Endodermal cell (in vitro differentiated cells): ENCODE measurements around the gene ATP6V0D1. TPM values are rescaled to one million over a fixed set of nuclear protein-coding genes. Genes with fewer than 3 reads are reported as not detected.
A peak's percentile ranks its signal among the peaks of the same experiment; 100 is the strongest.

Experiments
- DNase-seq: peaks from one replicate; pipeline ENCODE4 v3.0.0-alpha.2; 2017
- H3K27ac ChIP-seq: 2 replicates; pipeline ENCODE4 v1.5.1; 2013; ENCODE audit warnings: mild to moderate bottlenecking, low read depth, low read length, moderate library complexity
- H3K27me3 ChIP-seq: 2 replicates; pipeline ENCODE4 v1.6.1; 2013; ENCODE audit warnings: mild to moderate bottlenecking, low read length, moderate library complexity; ENCODE audit not compliant: insufficient read depth, control insufficient read depth, poor library complexity, severe bottlenecking
- H3K36me3 ChIP-seq: 2 replicates; pipeline ENCODE4 v1.7.0; 2013; ENCODE audit warnings: mild to moderate bottlenecking, low read length, moderate library complexity; ENCODE audit not compliant: control insufficient read depth, insufficient read depth
- H3K4me1 ChIP-seq: one replicate; pipeline ENCODE4 v1.7.0; 2013; ENCODE audit warnings: low read length; ENCODE audit not compliant: control insufficient read depth, insufficient read depth
- H3K4me3 ChIP-seq: 2 replicates; pipeline ENCODE4 v1.5.1; 2013; ENCODE audit warnings: mild to moderate bottlenecking, low read length, moderate library complexity
- H3K9ac ChIP-seq: 2 replicates; pipeline ENCODE4 v1.6.1; 2013; ENCODE audit warnings: mild to moderate bottlenecking, low read length, moderate library complexity; ENCODE audit not compliant: poor library complexity, severe bottlenecking; ENCODE audit errors: extremely low read depth
- H3K9me3 ChIP-seq: 2 replicates; pipeline ENCODE4 v1.6.1; 2013; ENCODE audit warnings: mild to moderate bottlenecking, low read length, moderate library complexity; ENCODE audit not compliant: control insufficient read depth
- H3K27ac Mint-ChIP-seq: 2 replicates; pipeline ENCODE4 v1.8.0; 2020; ENCODE audit warnings: mixed read lengths
- H3K27me3 Mint-ChIP-seq: 2 replicates; pipeline ENCODE4 v1.8.0; 2021; ENCODE audit warnings: mild to moderate bottlenecking, mixed read lengths; ENCODE audit not compliant: insufficient read depth
- H3K36me3 Mint-ChIP-seq: 2 replicates; pipeline ENCODE4 v1.8.0; 2020; ENCODE audit warnings: low read depth, mixed read lengths
- H3K4me1 Mint-ChIP-seq: 2 replicates; pipeline ENCODE4 v1.8.0; 2020; ENCODE audit warnings: mixed read lengths
- H3K4me3 Mint-ChIP-seq: 2 replicates; pipeline ENCODE4 v1.8.0; 2020; ENCODE audit warnings: mild to moderate bottlenecking, moderate library complexity, mixed read lengths
- H3K9me3 Mint-ChIP-seq: 2 replicates; pipeline ENCODE4 v1.8.0; 2020; ENCODE audit warnings: mild to moderate bottlenecking, mixed read lengths
- WGBS, 2 experiments: methylation state at CpG; one replicate each; pipeline versions ENCODE4 v1.1.5 to v1.1.7; 2013; ENCODE audit warnings: missing lambda C conversion rate in 2 of 2, mixed read lengths in 1 of 2; ENCODE audit not compliant: insufficient coverage in 1 of 2, insufficient read length in 1 of 2; 5-methylcytosine and 5-hydroxymethylcytosine counted together
- total RNA-seq, 2 donors: library from RNA; stranded (reverse); fragmentation: NEBNext Ultra II Directional in 1 of 2; extraction: Animal tissue kit (Norgen Biotek cat#: 25700) in 1 of 2; gene quantifications; 2 replicates in 1 of 2; 3 replicates in 1 of 2; pipeline ENCODE4 v1.2.1, GENCODE V29; 2021
- TF ChIP-seq, protein P1 (sequence below): fragments of 200-600 bp; sonication (generic); conservative IDR thresholded peaks from 2 replicates; pipeline ENCODE4 v1.5.0; 2021; ENCODE audit warnings: antibody characterized with exemption, mild to moderate bottlenecking

Gene ATP6V0D1
- total RNA-seq, 2 donors from 2014 or later: 56.0 to 58.3 TPM

DNA sequence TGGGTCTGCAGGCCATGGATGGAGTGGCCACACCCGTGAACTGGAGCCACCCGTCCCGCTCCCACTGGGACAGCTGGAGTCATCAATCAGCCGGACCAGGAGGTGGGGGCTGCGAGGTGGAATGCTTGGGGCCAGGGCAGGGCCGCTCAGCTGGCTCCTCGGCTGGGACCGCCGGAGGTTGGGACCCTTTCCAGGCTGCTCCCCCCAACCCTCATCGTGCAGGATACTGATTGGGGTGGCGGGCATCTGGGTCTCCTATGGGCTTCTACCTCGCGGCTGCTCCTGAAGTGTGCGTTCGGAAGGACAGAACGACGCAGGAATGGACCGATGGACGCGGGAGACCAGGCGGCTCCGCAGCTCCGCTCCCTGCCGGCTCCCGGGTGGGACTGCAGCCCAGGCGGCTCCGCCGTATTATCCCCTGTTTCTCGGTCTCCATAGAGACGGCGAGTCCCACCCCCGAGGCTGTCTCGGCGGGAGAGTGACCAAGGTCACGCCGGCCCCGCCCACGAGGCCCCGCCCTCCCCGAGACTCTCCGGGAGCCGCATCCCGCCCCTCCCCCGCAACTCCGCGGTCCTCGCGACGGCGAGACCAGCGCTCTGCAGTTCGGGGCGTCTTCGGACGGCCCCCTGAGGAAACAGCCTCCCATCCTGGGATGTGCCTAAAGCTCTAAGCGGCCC is 87.7 kb downstream of the ATP6V0D1 start, which contains the start of gene TPPP3:
Gene TPPP3, minus strand, starts transcription at position 388 of the 677 bp plus-strand sequence. CDS start 2,387 bp downstream, outside the sequence.
- H3K27me3 Mint-ChIP-seq: peaks cover 72% of the 10 kb centered on the region
- TF ChIP-seq, protein P1, sequence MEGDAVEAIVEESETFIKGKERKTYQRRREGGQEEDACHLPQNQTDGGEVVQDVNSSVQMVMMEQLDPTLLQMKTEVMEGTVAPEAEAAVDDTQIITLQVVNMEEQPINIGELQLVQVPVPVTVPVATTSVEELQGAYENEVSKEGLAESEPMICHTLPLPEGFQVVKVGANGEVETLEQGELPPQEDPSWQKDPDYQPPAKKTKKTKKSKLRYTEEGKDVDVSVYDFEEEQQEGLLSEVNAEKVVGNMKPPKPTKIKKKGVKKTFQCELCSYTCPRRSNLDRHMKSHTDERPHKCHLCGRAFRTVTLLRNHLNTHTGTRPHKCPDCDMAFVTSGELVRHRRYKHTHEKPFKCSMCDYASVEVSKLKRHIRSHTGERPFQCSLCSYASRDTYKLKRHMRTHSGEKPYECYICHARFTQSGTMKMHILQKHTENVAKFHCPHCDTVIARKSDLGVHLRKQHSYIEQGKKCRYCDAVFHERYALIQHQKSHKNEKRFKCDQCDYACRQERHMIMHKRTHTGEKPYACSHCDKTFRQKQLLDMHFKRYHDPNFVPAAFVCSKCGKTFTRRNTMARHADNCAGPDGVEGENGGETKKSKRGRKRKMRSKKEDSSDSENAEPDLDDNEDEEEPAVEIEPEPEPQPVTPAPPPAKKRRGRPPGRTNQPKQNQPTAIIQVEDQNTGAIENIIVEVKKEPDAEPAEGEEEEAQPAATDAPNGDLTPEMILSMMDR: peak; percentile 80
- H3K36me3 Mint-ChIP-seq: no peaks in the 10 kb centered on the region
- H3K27ac Mint-ChIP-seq: no peak within 1 kb of the TSS
- H3K4me3 Mint-ChIP-seq: peak within 1 kb of the TSS; percentile 34
- Histone ChIP-seq H3K4me1 (peaks cover 11% of the 10 kb centered on the region), H3K27me3 (peaks cover 44% of the 10 kb centered on the region), H3K27ac (no peak within 1 kb of the TSS), H3K36me3 (no peaks in the 10 kb centered on the region), H3K9ac (peak within 1 kb of the TSS; percentile 20), H3K9me3 (no peaks in the 10 kb centered on the region), H3K4me3 (peak within 1 kb of the TSS; percentile 56)
- H3K9me3 Mint-ChIP-seq: no peaks in the 10 kb centered on the region
- peaks cover 3% of the 10 kb centered on the region for H3K4me1 Mint-ChIP-seq
- peak; percentile 92 for DNase-seq
- WGBS, 2 experiments: 5 to 8% methylated on average over 8 to 56 of the region's 56 CpGs

DNA sequence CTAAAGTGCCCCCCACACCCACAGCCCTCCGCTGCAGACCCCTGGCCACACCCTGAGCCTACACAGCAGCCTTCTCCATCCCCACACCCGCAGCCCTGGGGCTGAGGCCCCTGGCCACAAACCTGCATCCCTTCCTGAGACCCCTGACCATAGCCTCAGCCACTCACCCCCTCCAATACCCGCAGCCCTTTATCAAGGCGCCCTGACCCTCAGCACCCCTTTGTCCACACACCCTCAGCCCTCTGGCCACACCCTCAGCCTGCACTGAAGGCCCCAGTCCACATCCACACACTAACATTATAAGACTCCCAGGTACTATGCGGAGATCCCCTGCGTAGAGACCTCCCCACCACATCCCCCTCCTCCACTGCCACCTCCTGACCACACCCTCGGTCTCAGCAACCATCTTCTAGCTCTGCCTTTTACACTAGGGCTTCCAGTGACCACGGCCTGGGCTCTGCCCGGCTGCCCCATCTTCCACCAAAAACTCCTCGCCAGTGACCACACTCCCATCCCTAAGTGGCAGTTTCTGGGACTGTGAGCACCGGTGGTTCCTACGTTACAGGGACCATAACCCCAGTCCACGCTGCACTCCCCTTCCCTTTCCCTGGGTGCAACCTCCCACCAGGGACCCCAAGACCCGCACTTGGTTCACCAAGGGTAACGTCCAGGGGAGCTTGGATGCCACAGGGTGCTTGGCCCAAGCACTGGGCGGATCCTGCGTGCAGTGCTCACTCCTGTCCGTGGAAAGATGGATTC is 88.5 kb downstream of the ATP6V0D1 start:
- H3K27ac ChIP-seq: no peak overlapping the region
- H3K27me3 ChIP-seq: peaks cover 44% of the 10 kb centered on the region
- H3K36me3 ChIP-seq: no peaks in the 10 kb centered on the region
- TF ChIP-seq, protein P1: no peak
- H3K36me3 Mint-ChIP-seq: no peaks in the 10 kb centered on the region
- H3K4me3 Mint-ChIP-seq: no peak overlapping the region
- peaks cover 72% of the 10 kb centered on the region for H3K27me3 Mint-ChIP-seq
- WGBS, 2 experiments: 83 to 89% methylated on average over 14 to 18 of the region's 18 CpGs
- DNase-seq: no peak
- peaks cover 11% of the 10 kb centered on the region for H3K4me1 ChIP-seq
- peaks cover 3% of the 10 kb centered on the region for H3K4me1 Mint-ChIP-seq
- peak overlapping the region; percentile 56 for H3K4me3 ChIP-seq
- no peak overlapping the region for H3K9ac ChIP-seq
- no peaks in the 10 kb centered on the region for H3K9me3 Mint-ChIP-seq
- H3K9me3 ChIP-seq: no peaks in the 10 kb centered on the region
- H3K27ac Mint-ChIP-seq: no peak overlapping the region

DNA sequence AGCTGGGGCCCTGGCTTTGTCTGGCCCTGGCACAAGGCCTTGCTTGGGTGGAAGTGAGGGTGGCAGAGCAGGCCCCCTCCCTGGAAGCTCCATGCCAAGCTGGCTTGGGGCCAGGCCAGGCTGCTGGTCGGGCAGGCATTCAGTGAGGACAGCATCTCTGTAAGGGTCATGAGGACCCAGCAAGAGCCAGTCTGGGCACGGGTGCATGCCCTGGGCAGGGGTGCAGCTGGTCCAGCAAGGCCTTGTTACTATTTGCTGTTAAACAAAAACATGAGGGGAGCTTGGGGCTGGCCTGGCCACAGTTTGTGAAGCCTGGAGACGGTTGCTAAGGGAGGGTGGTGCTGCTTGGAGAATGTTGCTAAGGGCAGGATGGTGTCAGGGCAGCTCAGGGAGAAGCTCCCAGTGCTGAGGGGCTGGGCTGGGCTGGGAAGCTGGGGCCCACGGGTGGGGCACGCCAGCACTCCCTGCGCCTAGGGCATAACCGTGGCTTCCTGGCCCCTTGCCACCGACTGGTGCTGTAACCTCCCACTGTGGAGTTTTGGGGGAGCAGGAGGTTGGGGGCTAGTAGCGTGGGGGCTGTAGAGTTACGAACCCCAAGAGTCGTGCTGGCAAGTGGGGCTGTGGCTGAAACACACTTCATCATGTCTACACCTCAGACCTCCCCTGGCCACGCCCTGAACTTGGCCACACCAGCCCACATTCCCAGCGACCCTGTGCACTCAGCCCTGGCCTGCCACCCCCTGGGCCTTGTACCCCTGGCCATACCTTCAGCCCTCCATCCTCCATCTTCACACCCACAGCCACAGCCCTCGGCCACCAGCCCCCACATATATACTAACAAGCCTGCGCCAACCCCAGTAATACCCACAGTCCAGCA is 89.3 kb downstream of the ATP6V0D1 start:
- Histone ChIP-seq H3K27ac (no peak overlapping the region), H3K9me3 (no peaks in the 10 kb centered on the region), H3K4me3 (no peak overlapping the region), H3K9ac (no peak overlapping the region), H3K27me3 (peaks cover 44% of the 10 kb centered on the region), H3K36me3 (no peaks in the 10 kb centered on the region), H3K4me1 (peaks cover 8% of the 10 kb centered on the region)
- 85 to 91% methylated on average over 11 to 15 of the region's 15 CpGs for WGBS, 2 experiments
- Mint-ChIP-seq H3K27me3 (peaks cover 68% of the 10 kb centered on the region), H3K9me3 (no peaks in the 10 kb centered on the region), H3K36me3 (no peaks in the 10 kb centered on the region), H3K4me1 (peaks cover 3% of the 10 kb centered on the region), H3K4me3 (no peak overlapping the region), H3K27ac (no peak overlapping the region)
- DNase-seq: no peak
- TF ChIP-seq, protein P1: no peak
